ENCODE measurements around the gene ARMC7.

- TF ChIP-seq CTCF (IDR thresholded peaks at IDR 0.05), result no peak
- no peak for TF ChIP-seq POLR2AphosphoS5 (IDR thresholded peaks at IDR 0.05)
Measured at GRCh38 chr17:75060434-75061054, 49.2 kb upstream of the ARMC7 start.

Data from sigmoid colon (tissue), 4 donors.